Measurements from ENCODE around the gene TM4SF4. TPM values are rescaled to one million over a fixed set of nuclear protein-coding genes. Genes with fewer than 3 reads are reported as not detected.

Gene TM4SF4
- total and polyA plus RNA-seq, 2 donors (not counting 1 experiment from before 2014, with no cell fraction given), result not detected

GRCh38 chr3:149496891-149497290, 22.4 kb downstream of the TM4SF4 start:
- TF ChIP-seq EZH2 (IDR thresholded peaks at IDR 0.05; ENCODE audit: borderline replicate concordance, insufficient read depth, low read depth, low read length, poor library complexity, severe bottlenecking), result no peak
- TF ChIP-seq CTCF (IDR thresholded peaks at IDR 0.05), result no peak
- H3K4me1 ChIP-seq (ENCODE audit: control insufficient read depth in 2 of 2, insufficient read depth in 2 of 2, low read length in 2 of 2), result no peaks in the 10 kb centered on the region
- DNase-seq (no peak), ATAC-seq (ENCODE audit: low read depth) (no peak)
- H3K27me3 ChIP-seq (replicated peaks in 1 of 4; ENCODE audit: control extremely low read depth in 1 of 4, control insufficient read depth in 3 of 4, insufficient read depth in 4 of 4, low read length in 3 of 4), result peaks cover 0 to 12% (median 4%) of the 10 kb centered on the region in 4 experiments
- intact Hi-C loops (cut with micrococcal nuclease), result no loop called here
- no peaks in the 10 kb centered on the region for H3K79me2 ChIP-seq (ENCODE audit: control insufficient read depth, insufficient read depth, low read length)
- ChIA-PET CTCF (interaction anchor here (0.6 kb wide), 2 partner anchors 69 to 252 kb away, joined by 3 to 4 read pairs; no protein-coding TSS in a partner anchor), POLR2A (no interaction called here)
- no peaks in the 10 kb centered on the region for H3K36me3 ChIP-seq (replicated peaks in 1 of 2; ENCODE audit: control extremely low read depth in 1 of 2, control insufficient read depth in 1 of 2, extremely low read depth in 1 of 2, insufficient read depth in 2 of 2, low read length in 1 of 2)
- H3K9me3 ChIP-seq (ENCODE audit: control extremely low read depth in 1 of 3, control insufficient read depth in 2 of 3, insufficient read depth in 1 of 3, low read length in 2 of 3), result no peaks in the 10 kb centered on the region
- 92% methylated on average over 2 of the region's 4 CpGs for WGBS (ENCODE audit: insufficient coverage)
- no peak overlapping the region for H3K4me3 ChIP-seq (ENCODE audit: control extremely low read depth in 1 of 5, extremely low read depth in 1 of 5, insufficient read depth in 1 of 5, low read depth in 2 of 5, low read length in 4 of 5)
- H3K9ac ChIP-seq (ENCODE audit: low read length), result no peak overlapping the region
- Mint-ChIP-seq H3K27ac (no peak overlapping the region), H3K4me3 (no peak overlapping the region), H3K4me1 (no peaks in the 10 kb centered on the region), H3K9me3 (ENCODE audit: insufficient read depth) (no peaks in the 10 kb centered on the region), H3K27me3 (peaks cover 16% of the 10 kb centered on the region)
- H4K20me1 ChIP-seq (ENCODE audit: control insufficient read depth, insufficient read depth, low read length, poor library complexity, severe bottlenecking), result no peaks in the 10 kb centered on the region
- H3K27ac ChIP-seq (ENCODE audit: low read length in 2 of 2), result no peak overlapping the region
- H2AFZ ChIP-seq (ENCODE audit: insufficient read depth, low read depth, low read length, poor library complexity, severe bottlenecking), result no peak overlapping the region
- no peak overlapping the region for H3K4me2 ChIP-seq (replicated peaks; ENCODE audit: low read depth, low read length, poor library complexity, severe bottlenecking)

- Histone ChIP-seq H3K4me1 (ENCODE audit: control insufficient read depth in 2 of 2, insufficient read depth in 2 of 2, low read length in 2 of 2) (no peaks in the 10 kb centered on the region), H3K27ac (ENCODE audit: low read length in 2 of 2) (no peak overlapping the region), H3K9ac (ENCODE audit: low read length) (no peak overlapping the region), H3K27me3 (replicated peaks in 1 of 4; ENCODE audit: control extremely low read depth in 1 of 4, control insufficient read depth in 3 of 4, insufficient read depth in 4 of 4, low read length in 3 of 4) (peaks cover 0 to 7% (median 3%) of the 10 kb centered on the region in 4 experiments), H4K20me1 (ENCODE audit: control insufficient read depth, insufficient read depth, low read length, poor library complexity, severe bottlenecking) (no peaks in the 10 kb centered on the region), H3K79me2 (ENCODE audit: control insufficient read depth, insufficient read depth, low read length) (no peaks in the 10 kb centered on the region), H3K4me2 (replicated peaks; ENCODE audit: low read depth, low read length, poor library complexity, severe bottlenecking) (no peak overlapping the region), H3K9me3 (ENCODE audit: control extremely low read depth in 1 of 3, control insufficient read depth in 2 of 3, insufficient read depth in 1 of 3, low read length in 2 of 3) (no peaks in the 10 kb centered on the region), H2AFZ (ENCODE audit: insufficient read depth, low read depth, low read length, poor library complexity, severe bottlenecking) (no peak overlapping the region), H3K4me3 (ENCODE audit: control extremely low read depth in 1 of 5, extremely low read depth in 1 of 5, insufficient read depth in 1 of 5, low read depth in 2 of 5, low read length in 4 of 5) (no peak overlapping the region), H3K36me3 (replicated peaks in 1 of 2; ENCODE audit: control extremely low read depth in 1 of 2, control insufficient read depth in 1 of 2, extremely low read depth in 1 of 2, insufficient read depth in 2 of 2, low read length in 1 of 2) (no peaks in the 10 kb centered on the region)
- no peak overlapping the region for H3K4me3 Mint-ChIP-seq
- ChIA-PET POLR2A (no interaction called here), CTCF (interaction anchor here (0.8 to 1.1 kb wide), 2 partner anchors 8 to 11 kb away, joined by 3 read pairs; no protein-coding TSS in a partner anchor)
- no peaks in the 10 kb centered on the region for H3K4me1 Mint-ChIP-seq
- DNase-seq (no peak), ATAC-seq (ENCODE audit: low read depth) (no peak)
- peaks cover 7% of the 10 kb centered on the region for H3K27me3 Mint-ChIP-seq
- no peak for TF ChIP-seq EZH2 (IDR thresholded peaks at IDR 0.05; ENCODE audit: borderline replicate concordance, insufficient read depth, low read depth, low read length, poor library complexity, severe bottlenecking)
- TF ChIP-seq CTCF (IDR thresholded peaks at IDR 0.05), result no peak
- no peak overlapping the region for H3K27ac Mint-ChIP-seq
- H3K9me3 Mint-ChIP-seq (ENCODE audit: insufficient read depth), result no peaks in the 10 kb centered on the region
- WGBS (ENCODE audit: insufficient coverage), result 36% methylated on average over 2 of the region's 4 CpGs
- intact Hi-C loops (cut with micrococcal nuclease), result no loop called here
Measured at GRCh38 chr3:149497966-149498670, 23.6 kb downstream of the TM4SF4 start.

Measured in B cell (primary cell).